ENCODE measurements around the gene BTBD17.

The BTBD17 gene

GRCh38 chr17:74344658-74345057, 17.0 kb downstream of the BTBD17 start:
- H3F3A ChIP-seq (ENCODE audit: low read depth) = no peaks in the 10 kb centered on the region
- no peaks in the 10 kb centered on the region for H3K27me3 ChIP-seq (ENCODE audit: insufficient read depth, low read length, poor library complexity, severe bottlenecking)
- H3K4me2 ChIP-seq (ENCODE audit: low read depth, low read length, poor library complexity, severe bottlenecking) = no peak overlapping the region
- H3K9me3 ChIP-seq (ENCODE audit: insufficient read depth, low read depth, low read length) = no peaks in the 10 kb centered on the region
- H3K36me3 ChIP-seq (ENCODE audit: insufficient read depth, low read length) = no peaks in the 10 kb centered on the region
- H3K4me3 ChIP-seq (ENCODE audit: low read length, poor library complexity, severe bottlenecking) = no peak overlapping the region
- H3K9ac ChIP-seq (ENCODE audit: low read depth, low read length, poor library complexity, severe bottlenecking) = no peak overlapping the region
- H3K4me1 ChIP-seq (ENCODE audit: insufficient read depth, low read length, poor library complexity, severe bottlenecking) = no peaks in the 10 kb centered on the region
- H2AFZ ChIP-seq (ENCODE audit: low read length) = no peak overlapping the region
- H3K79me2 ChIP-seq (ENCODE audit: insufficient read depth, low read length) = no peaks in the 10 kb centered on the region
- no peaks in the 10 kb centered on the region for H4K20me1 ChIP-seq (ENCODE audit: insufficient read depth, low read length, poor library complexity, severe bottlenecking)
- H3K9me2 ChIP-seq (replicated peaks; ENCODE audit: low read depth, low read length) = no peaks in the 10 kb centered on the region
- TF ChIP-seq CTCF (conservative IDR thresholded peaks at IDR 0.05; ENCODE audit: low read length) (no peak), EZH2phosphoT487 (IDR thresholded peaks at IDR 0.05; ENCODE audit: borderline replicate concordance) (no peak)

GRCh38 chr17:74343526-74344284, 18.0 kb downstream of the BTBD17 start:
- no peak overlapping the region for H3K4me2 ChIP-seq (ENCODE audit: low read depth, low read length, poor library complexity, severe bottlenecking)
- no peaks in the 10 kb centered on the region for H3K27me3 ChIP-seq (ENCODE audit: insufficient read depth, low read length, poor library complexity, severe bottlenecking)
- H2AFZ ChIP-seq (ENCODE audit: low read length) = no peak overlapping the region
- H3K36me3 ChIP-seq (ENCODE audit: insufficient read depth, low read length) = no peaks in the 10 kb centered on the region
- no peaks in the 10 kb centered on the region for H4K20me1 ChIP-seq (ENCODE audit: insufficient read depth, low read length, poor library complexity, severe bottlenecking)
- H3K4me3 ChIP-seq (ENCODE audit: low read length, poor library complexity, severe bottlenecking) = no peak overlapping the region
- TF ChIP-seq EZH2phosphoT487 (IDR thresholded peaks at IDR 0.05; ENCODE audit: borderline replicate concordance) = no peak
- no peak for TF ChIP-seq CTCF (conservative IDR thresholded peaks at IDR 0.05; ENCODE audit: low read length)
- H3K9me3 ChIP-seq (ENCODE audit: insufficient read depth, low read depth, low read length) = no peaks in the 10 kb centered on the region
- no peaks in the 10 kb centered on the region for H3F3A ChIP-seq (ENCODE audit: low read depth)
- H3K9ac ChIP-seq (ENCODE audit: low read depth, low read length, poor library complexity, severe bottlenecking) = no peak overlapping the region
- no peaks in the 10 kb centered on the region for H3K4me1 ChIP-seq (ENCODE audit: insufficient read depth, low read length, poor library complexity, severe bottlenecking)
- H3K79me2 ChIP-seq (ENCODE audit: insufficient read depth, low read length) = no peaks in the 10 kb centered on the region
- no peaks in the 10 kb centered on the region for H3K9me2 ChIP-seq (replicated peaks; ENCODE audit: low read depth, low read length)

GRCh38 chr17:74343121-74343520, 18.5 kb downstream of the BTBD17 start:
- H3K4me2 ChIP-seq (ENCODE audit: low read depth, low read length, poor library complexity, severe bottlenecking) = no peak overlapping the region
- no peaks in the 10 kb centered on the region for H3K4me1 ChIP-seq (ENCODE audit: insufficient read depth, low read length, poor library complexity, severe bottlenecking)
- no peak overlapping the region for H3K9ac ChIP-seq (ENCODE audit: low read depth, low read length, poor library complexity, severe bottlenecking)
- no peaks in the 10 kb centered on the region for H3K9me3 ChIP-seq (ENCODE audit: insufficient read depth, low read depth, low read length)
- no peaks in the 10 kb centered on the region for H4K20me1 ChIP-seq (ENCODE audit: insufficient read depth, low read length, poor library complexity, severe bottlenecking)
- H3K27me3 ChIP-seq (ENCODE audit: insufficient read depth, low read length, poor library complexity, severe bottlenecking) = no peaks in the 10 kb centered on the region
- no peaks in the 10 kb centered on the region for H3F3A ChIP-seq (ENCODE audit: low read depth)
- no peaks in the 10 kb centered on the region for H3K36me3 ChIP-seq (ENCODE audit: insufficient read depth, low read length)
- no peaks in the 10 kb centered on the region for H3K79me2 ChIP-seq (ENCODE audit: insufficient read depth, low read length)
- H3K4me3 ChIP-seq (ENCODE audit: low read length, poor library complexity, severe bottlenecking) = no peak overlapping the region
- TF ChIP-seq CTCF (conservative IDR thresholded peaks at IDR 0.05; ENCODE audit: low read length) (no peak), EZH2phosphoT487 (IDR thresholded peaks at IDR 0.05; ENCODE audit: borderline replicate concordance) (no peak)
- H2AFZ ChIP-seq (ENCODE audit: low read length) = no peak overlapping the region
- H3K9me2 ChIP-seq (replicated peaks; ENCODE audit: low read depth, low read length) = no peaks in the 10 kb centered on the region

Data from Loucy (cell line).